ENCODE data around the gene PCNA. TPM values are rescaled to one million over a fixed set of nuclear protein-coding genes. Genes with fewer than 3 reads are reported as not detected.
"Not testable (repeated sequence)": the region's sequence is repeated elsewhere in the genome, so short reads cannot be mapped to it uniquely, and the experiment has no call there.

PCNA gene
- total RNA-seq, 1 donor = 66.2 TPM

DNA sequence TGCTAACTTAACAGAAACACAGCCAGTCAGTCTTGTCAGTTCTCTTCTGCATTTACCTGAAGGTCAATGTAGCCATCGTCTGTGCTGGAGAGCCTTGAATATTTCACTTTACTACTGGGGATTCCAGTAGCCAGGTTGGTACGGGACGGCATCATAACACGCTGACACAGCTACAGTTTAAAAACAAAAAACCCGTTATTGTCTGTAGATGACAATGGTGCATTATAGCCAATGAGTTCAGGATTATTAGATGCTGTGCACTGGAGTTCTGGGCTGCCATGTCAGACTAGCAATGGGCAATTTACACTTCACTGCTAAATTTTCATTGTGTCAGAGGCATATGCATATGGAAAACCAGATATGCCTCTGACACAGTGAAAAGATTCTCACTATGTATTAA lies 10.5 kb downstream of the PCNA start:
- no peaks in the 10 kb centered on the region for H3K9me3 ChIP-seq (ENCODE audit: low read depth, low read length)
- H3K36me3 ChIP-seq (ENCODE audit: insufficient read depth, low read length) = peaks cover 61% of the 10 kb centered on the region
- DNase-seq (ENCODE audit: insufficient read length, low spot score, missing footprints) = no peak
- H3K4me1 ChIP-seq (ENCODE audit: insufficient read depth, low read length) = peaks cover 8% of the 10 kb centered on the region
- H3K4me2 ChIP-seq (ENCODE audit: insufficient read depth, low read length) = no peak overlapping the region
- H3K79me2 ChIP-seq (ENCODE audit: insufficient read depth, low read length) = peaks cover 14% of the 10 kb centered on the region
- TF ChIP-seq, protein P1, sequence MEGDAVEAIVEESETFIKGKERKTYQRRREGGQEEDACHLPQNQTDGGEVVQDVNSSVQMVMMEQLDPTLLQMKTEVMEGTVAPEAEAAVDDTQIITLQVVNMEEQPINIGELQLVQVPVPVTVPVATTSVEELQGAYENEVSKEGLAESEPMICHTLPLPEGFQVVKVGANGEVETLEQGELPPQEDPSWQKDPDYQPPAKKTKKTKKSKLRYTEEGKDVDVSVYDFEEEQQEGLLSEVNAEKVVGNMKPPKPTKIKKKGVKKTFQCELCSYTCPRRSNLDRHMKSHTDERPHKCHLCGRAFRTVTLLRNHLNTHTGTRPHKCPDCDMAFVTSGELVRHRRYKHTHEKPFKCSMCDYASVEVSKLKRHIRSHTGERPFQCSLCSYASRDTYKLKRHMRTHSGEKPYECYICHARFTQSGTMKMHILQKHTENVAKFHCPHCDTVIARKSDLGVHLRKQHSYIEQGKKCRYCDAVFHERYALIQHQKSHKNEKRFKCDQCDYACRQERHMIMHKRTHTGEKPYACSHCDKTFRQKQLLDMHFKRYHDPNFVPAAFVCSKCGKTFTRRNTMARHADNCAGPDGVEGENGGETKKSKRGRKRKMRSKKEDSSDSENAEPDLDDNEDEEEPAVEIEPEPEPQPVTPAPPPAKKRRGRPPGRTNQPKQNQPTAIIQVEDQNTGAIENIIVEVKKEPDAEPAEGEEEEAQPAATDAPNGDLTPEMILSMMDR (IDR thresholded peaks at IDR 0.05; ENCODE audit: extremely low read depth, low read depth, low read length) = no peak
- H4K20me1 ChIP-seq (ENCODE audit: insufficient read depth, low read length) = no peaks in the 10 kb centered on the region
- H3K27me3 ChIP-seq (ENCODE audit: insufficient read depth, low read length) = no peaks in the 10 kb centered on the region
- no peak overlapping the region for H3K4me3 ChIP-seq (ENCODE audit: insufficient read depth, low read length)
- no peak overlapping the region for H3K27ac ChIP-seq (ENCODE audit: low read depth, low read length)
- H2AFZ ChIP-seq (ENCODE audit: low read length) = no peak overlapping the region

DNA sequence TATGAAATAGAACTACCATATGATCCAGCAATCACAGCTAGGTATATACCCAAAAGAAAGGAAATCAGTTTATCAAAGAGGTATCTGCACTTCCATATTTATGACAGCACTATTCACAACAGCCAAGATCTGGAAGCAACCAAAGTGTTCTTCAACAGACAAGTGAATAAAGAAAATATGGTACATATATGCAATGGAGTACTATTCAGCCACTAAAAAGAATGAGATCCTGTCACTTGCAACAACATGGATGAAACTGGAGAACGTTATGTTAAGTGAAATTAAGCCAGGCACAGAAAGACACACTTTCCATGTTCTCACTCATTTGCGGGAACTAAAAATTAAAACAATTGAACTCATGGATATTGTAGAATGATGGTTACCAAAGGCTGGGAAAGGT lies 15.3 kb downstream of the PCNA start:
- no peak for DNase-seq (ENCODE audit: insufficient read length, low spot score, missing footprints)
- Histone ChIP-seq H3K4me1 (ENCODE audit: insufficient read depth, low read length) (no peaks in the 10 kb centered on the region), H4K20me1 (ENCODE audit: insufficient read depth, low read length) (peaks cover 2% of the 10 kb centered on the region), H3K27me3 (ENCODE audit: insufficient read depth, low read length) (no peaks in the 10 kb centered on the region), H3K36me3 (ENCODE audit: insufficient read depth, low read length) (peaks cover 73% of the 10 kb centered on the region), H3K79me2 (ENCODE audit: insufficient read depth, low read length) (peaks cover 1% of the 10 kb centered on the region), H3K4me2 (ENCODE audit: insufficient read depth, low read length) (no peak overlapping the region), H3K4me3 (ENCODE audit: insufficient read depth, low read length) (no peak overlapping the region), H3K9me3 (ENCODE audit: low read depth, low read length) (no peaks in the 10 kb centered on the region), H3K27ac (ENCODE audit: low read depth, low read length) (no peak overlapping the region), H2AFZ (ENCODE audit: low read length) (no peak overlapping the region)
- TF ChIP-seq, protein P1 (IDR thresholded peaks at IDR 0.05; ENCODE audit: extremely low read depth, low read depth, low read length) = no peak

DNA sequence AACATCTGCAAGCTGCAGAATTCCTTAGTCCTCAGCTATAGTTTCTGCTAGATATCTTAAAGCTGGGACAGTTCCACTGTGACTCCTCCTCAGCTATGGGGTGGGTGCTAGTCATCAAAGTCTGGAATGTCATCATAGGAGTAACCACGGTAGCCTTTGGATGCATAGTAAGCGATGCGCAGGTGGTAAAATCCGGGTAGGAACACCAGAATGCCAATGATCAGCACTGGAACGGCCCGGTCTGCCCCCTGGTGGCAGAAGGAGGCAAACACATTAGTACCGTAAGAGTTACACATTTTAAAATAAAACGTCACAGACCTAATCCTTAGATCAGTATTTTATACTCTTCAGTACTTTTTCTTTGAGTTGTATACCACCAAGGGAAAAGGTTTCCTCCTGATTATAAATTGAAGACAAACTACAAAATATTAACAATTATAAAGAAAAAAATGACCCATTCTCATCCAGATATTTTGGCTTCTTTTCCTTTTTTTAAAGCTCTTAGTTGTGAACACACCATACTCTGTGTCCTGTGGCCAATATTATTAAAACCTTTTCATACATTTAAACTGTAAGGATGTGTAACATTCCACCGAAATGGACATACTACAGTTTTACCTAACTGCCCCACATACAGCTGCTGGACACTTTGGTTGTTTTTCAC lies 18.9 kb downstream of the PCNA start:
- H3K36me3 ChIP-seq (ENCODE audit: insufficient read depth, low read length) = peaks cover 60% of the 10 kb centered on the region
- peak; percentile 73 for DNase-seq (ENCODE audit: insufficient read length, low spot score, missing footprints)

DNA sequence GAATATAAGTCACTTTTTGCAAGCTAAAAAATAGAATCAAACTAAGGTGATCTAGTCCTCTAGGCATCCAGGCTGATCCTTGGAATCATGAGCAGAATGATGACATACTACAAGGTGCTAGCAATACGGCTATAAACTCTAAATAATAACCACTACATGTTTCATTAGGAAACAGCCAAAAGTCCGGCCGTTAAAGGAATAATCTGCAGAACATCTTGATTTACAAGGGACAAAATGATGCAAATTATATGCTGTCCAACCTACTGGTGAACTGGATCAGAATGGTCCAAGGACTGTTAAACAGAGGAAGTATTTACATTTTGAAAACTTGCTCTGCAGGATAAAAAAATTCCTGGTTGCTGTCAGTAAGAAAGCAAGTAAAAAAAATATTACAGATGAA lies 19.8 kb downstream of the PCNA start:
- not testable (repeated sequence) for DNase-seq (ENCODE audit: insufficient read length, low spot score, missing footprints); H4K20me1 ChIP-seq (ENCODE audit: insufficient read depth, low read length); H3K4me1 ChIP-seq (ENCODE audit: insufficient read depth, low read length); H3K27ac ChIP-seq (ENCODE audit: low read depth, low read length); H2AFZ ChIP-seq (ENCODE audit: low read length); H3K4me3 ChIP-seq (ENCODE audit: insufficient read depth, low read length); H3K79me2 ChIP-seq (ENCODE audit: insufficient read depth, low read length); H3K9me3 ChIP-seq (ENCODE audit: low read depth, low read length); H3K4me2 ChIP-seq (ENCODE audit: insufficient read depth, low read length); H3K27me3 ChIP-seq (ENCODE audit: insufficient read depth, low read length)
- H3K36me3 ChIP-seq (ENCODE audit: insufficient read depth, low read length) = peaks cover 51% of the 10 kb centered on the region

More for the DNA sequence above, 18.9 kb downstream of the PCNA start:
- Histone ChIP-seq H3K4me1 (ENCODE audit: insufficient read depth, low read length) (no peaks in the 10 kb centered on the region), H2AFZ (ENCODE audit: low read length) (no peak overlapping the region), H3K27me3 (ENCODE audit: insufficient read depth, low read length) (no peaks in the 10 kb centered on the region), H3K4me3 (ENCODE audit: insufficient read depth, low read length) (no peak overlapping the region), H3K79me2 (ENCODE audit: insufficient read depth, low read length) (no peaks in the 10 kb centered on the region), H3K9me3 (ENCODE audit: low read depth, low read length) (no peaks in the 10 kb centered on the region), H3K4me2 (ENCODE audit: insufficient read depth, low read length) (no peak overlapping the region), H4K20me1 (ENCODE audit: insufficient read depth, low read length) (peaks cover 2% of the 10 kb centered on the region), H3K27ac (ENCODE audit: low read depth, low read length) (no peak overlapping the region)
- TF ChIP-seq, protein P1 (IDR thresholded peaks at IDR 0.05; ENCODE audit: extremely low read depth, low read depth, low read length) = peak; percentile 88

DNA sequence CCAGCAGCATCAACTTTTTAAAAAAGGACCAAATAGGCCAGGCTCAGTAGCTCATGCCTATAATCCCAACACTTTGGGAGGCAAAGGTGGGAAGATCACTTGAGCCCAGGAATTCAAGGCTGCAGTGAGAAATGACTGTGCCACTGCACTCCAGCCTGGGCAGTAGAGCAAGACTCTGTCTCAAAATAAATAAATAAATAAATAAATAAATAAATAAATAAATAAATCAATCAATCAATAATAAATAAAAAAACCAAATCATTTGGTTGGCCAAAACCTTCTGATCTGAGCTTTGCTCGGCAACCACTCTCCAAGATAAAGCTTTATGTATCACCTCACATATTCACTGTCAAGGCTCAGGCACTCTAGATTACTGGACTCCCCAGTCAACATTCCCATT lies 20.7 kb downstream of the PCNA start:
- H3K4me2 ChIP-seq (ENCODE audit: insufficient read depth, low read length) = not testable (repeated sequence)

More for the DNA sequence above, 20.7 kb downstream of the PCNA start:
- H3K27me3 ChIP-seq (ENCODE audit: insufficient read depth, low read length); H3K4me3 ChIP-seq (ENCODE audit: insufficient read depth, low read length); H3K79me2 ChIP-seq (ENCODE audit: insufficient read depth, low read length); H2AFZ ChIP-seq (ENCODE audit: low read length); H3K27ac ChIP-seq (ENCODE audit: low read depth, low read length); DNase-seq (ENCODE audit: insufficient read length, low spot score, missing footprints); H3K4me1 ChIP-seq (ENCODE audit: insufficient read depth, low read length); H4K20me1 ChIP-seq (ENCODE audit: insufficient read depth, low read length); H3K9me3 ChIP-seq (ENCODE audit: low read depth, low read length): not testable (repeated sequence)
- peaks cover 43% of the 10 kb centered on the region for H3K36me3 ChIP-seq (ENCODE audit: insufficient read depth, low read length)
